Placental pericyte (primary cell): ENCODE measurements around the gene EGFL7. TPM values are rescaled to one million over a fixed set of nuclear protein-coding genes. Genes with fewer than 3 reads are reported as not detected.

Source experiments
- small RNA-seq: library from RNA; depleted of rRNA; stranded (forward); fragments of <200 nt; gene quantifications from one replicate; pipeline ENCODE3, GENCODE V24; 2012; ENCODE audit warnings: low replicate concordance
- total RNA-seq: library from RNA; depleted of rRNA; stranded (reverse); fragments of >200 nt; gene quantifications from 2 replicates; pipeline ENCODE4 v1.2.3, GENCODE V29; 2012

The EGFL7 gene
- total RNA-seq: 5.7 and 17.9 TPM in 2 replicates

GRCh38 chr9:136662656-136663581 lies at the start of gene EGFL7:
EGFL7 (plus strand) TSS chr9:136662916; CDS start chr9:136668283, 5,367 bp downstream.

GRCh38 chr9:136686794-136687711 lies 24.3 kb downstream of the EGFL7 start, which contains the start of gene AGPAT2:
AGPAT2 (minus strand) TSS chr9:136687457; CDS start chr9:136687357, 100 bp downstream.

GRCh38 chr9:136711751-136712689 lies 49.3 kb downstream of the EGFL7 start, which contains the start of gene DIPK1B:
DIPK1B (plus strand) TSS chr9:136712572; CDS start chr9:136712666, 94 bp downstream.

Small RNA genes within 50 kb of the gene (small RNA-seq; reads per million reads assigned to genes)
- gene MIR126: 3,567 reads per million, percentile 100 among the genes with 10 or more reads in this experiment

Other genes with a start within 250 kb of the EGFL7 start
- 6.8 and 14.7 TPM in 2 replicates for gene INPP5E, start 223.1 kb upstream of the EGFL7 start, total RNA-seq
- 58.6 and 62.4 TPM in 2 replicates for gene SEC16A, start 179.9 kb upstream of the EGFL7 start, total RNA-seq
- gene NOTCH1, start 116.9 kb upstream of the EGFL7 start, total RNA-seq: 30.4 and 32.9 TPM in 2 replicates
- gene AGPAT2, start 24.5 kb downstream of the EGFL7 start, total RNA-seq: 41.1 and 53.5 TPM in 2 replicates
- 0.14 and 0.44 TPM in 2 replicates for gene DIPK1B, start 49.7 kb downstream of the EGFL7 start, total RNA-seq
- not detected in 2 replicates for gene LCN10, start 80.0 kb downstream of the EGFL7 start, total RNA-seq
- gene LCN6, start 85.6 kb downstream of the EGFL7 start, total RNA-seq: not detected in 2 replicates
- gene LCN8, start 95.3 kb downstream of the EGFL7 start, total RNA-seq: not detected in 2 replicates
- not detected in 2 replicates for gene LCN15, start 101.6 kb downstream of the EGFL7 start, total RNA-seq
- gene TMEM141, start 128.4 kb downstream of the EGFL7 start, total RNA-seq: 36.9 and 38.7 TPM in 2 replicates
- gene CCDC183, start 133.4 kb downstream of the EGFL7 start, total RNA-seq: 0.22 TPM in 1 of 2 replicates, not detected in the other
- 77.0 and 129 TPM in 2 replicates for gene RABL6, start 145.0 kb downstream of the EGFL7 start, total RNA-seq
- gene AJM1, start 179.6 kb downstream of the EGFL7 start, total RNA-seq: 1.4 and 2.0 TPM in 2 replicates
- gene PHPT1, start 186.5 kb downstream of the EGFL7 start, total RNA-seq: 54.8 and 63.5 TPM in 2 replicates
- gene MAMDC4, start 189.4 kb downstream of the EGFL7 start, total RNA-seq: 2.0 and 3.5 TPM in 2 replicates
- 169 and 339 TPM in 2 replicates for gene EDF1, start 203.4 kb downstream of the EGFL7 start, total RNA-seq
- gene TRAF2, start 223.6 kb downstream of the EGFL7 start, total RNA-seq: 9.6 and 15.2 TPM in 2 replicates